ENCODE results near the gene CYB561D2. TPM values are rescaled to one million over a fixed set of nuclear protein-coding genes. Genes with fewer than 3 reads are reported as not detected.

The CYB561D2 gene
- total RNA-seq, 2 donors from 2014 or later: 22.5 to 29.4 TPM

- no peak overlapping the region for H3K27ac ChIP-seq
- no peaks in the 10 kb centered on the region for H3K36me3 ChIP-seq
- DNase-seq (ENCODE audit: low spot score) (no peak), ATAC-seq (ENCODE audit: insufficient number of reproducible peaks, low FRiP score, low read depth) (no peak)
- H3K4me1 ChIP-seq (ENCODE audit: control insufficient read depth in 1 of 2, low read depth in 2 of 2): peaks cover 4 to 21% of the 10 kb centered on the region in 2 donors
- no peak overlapping the region for H3K4me3 ChIP-seq
- no peaks in the 10 kb centered on the region for H3K9me3 ChIP-seq
- TF ChIP-seq, protein P1, sequence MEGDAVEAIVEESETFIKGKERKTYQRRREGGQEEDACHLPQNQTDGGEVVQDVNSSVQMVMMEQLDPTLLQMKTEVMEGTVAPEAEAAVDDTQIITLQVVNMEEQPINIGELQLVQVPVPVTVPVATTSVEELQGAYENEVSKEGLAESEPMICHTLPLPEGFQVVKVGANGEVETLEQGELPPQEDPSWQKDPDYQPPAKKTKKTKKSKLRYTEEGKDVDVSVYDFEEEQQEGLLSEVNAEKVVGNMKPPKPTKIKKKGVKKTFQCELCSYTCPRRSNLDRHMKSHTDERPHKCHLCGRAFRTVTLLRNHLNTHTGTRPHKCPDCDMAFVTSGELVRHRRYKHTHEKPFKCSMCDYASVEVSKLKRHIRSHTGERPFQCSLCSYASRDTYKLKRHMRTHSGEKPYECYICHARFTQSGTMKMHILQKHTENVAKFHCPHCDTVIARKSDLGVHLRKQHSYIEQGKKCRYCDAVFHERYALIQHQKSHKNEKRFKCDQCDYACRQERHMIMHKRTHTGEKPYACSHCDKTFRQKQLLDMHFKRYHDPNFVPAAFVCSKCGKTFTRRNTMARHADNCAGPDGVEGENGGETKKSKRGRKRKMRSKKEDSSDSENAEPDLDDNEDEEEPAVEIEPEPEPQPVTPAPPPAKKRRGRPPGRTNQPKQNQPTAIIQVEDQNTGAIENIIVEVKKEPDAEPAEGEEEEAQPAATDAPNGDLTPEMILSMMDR (IDR thresholded peaks at IDR 0.05): no peak
- H3K27me3 ChIP-seq (replicated peaks; ENCODE audit: insufficient read depth): no peaks in the 10 kb centered on the region
These were observed 30.7 kb downstream of the CYB561D2 start for GRCh38 chr3:50381383-50381782.

DNA sequence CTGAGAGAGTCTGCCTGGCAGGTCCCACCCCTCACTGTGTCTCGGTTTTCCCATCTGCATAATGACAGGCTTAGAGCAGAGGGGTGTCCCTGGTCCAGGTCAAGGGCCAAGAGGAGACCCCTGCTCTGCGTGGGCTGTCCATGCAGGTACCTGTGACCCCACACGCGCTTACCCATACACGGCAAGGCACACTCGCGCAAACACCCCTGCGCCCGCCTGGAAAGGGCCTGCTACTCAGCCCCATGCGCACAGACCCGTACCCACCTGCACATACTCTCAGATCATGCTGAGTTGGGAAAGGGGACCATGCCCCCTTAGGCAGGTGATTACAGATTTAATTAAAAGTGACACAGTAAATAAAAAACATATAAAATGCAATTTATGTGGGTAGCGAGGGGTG, 32.1 kb downstream of the CYB561D2 start:
- Histone ChIP-seq H3K9me3 (no peaks in the 10 kb centered on the region), H3K4me1 (ENCODE audit: control insufficient read depth in 1 of 2, low read depth in 2 of 2) (peaks cover 4 to 21% of the 10 kb centered on the region in 2 donors), H3K27ac (peak overlapping the region in 1 of 2 donors; percentile 72), H3K27me3 (replicated peaks; ENCODE audit: insufficient read depth) (no peaks in the 10 kb centered on the region), H3K4me3 (no peak overlapping the region), H3K36me3 (no peaks in the 10 kb centered on the region)
- TF ChIP-seq, protein P1 (IDR thresholded peaks at IDR 0.05): no peak
- ATAC-seq (ENCODE audit: insufficient number of reproducible peaks, low FRiP score, low read depth): no peak
- DNase-seq (ENCODE audit: low spot score): no peak

- H3K27ac ChIP-seq: peak overlapping the region in 1 of 2 donors; percentile 72
- TF ChIP-seq, protein P1 (IDR thresholded peaks at IDR 0.05): no peak
- DNase-seq (ENCODE audit: low spot score): no peak
These were observed 33.1 kb downstream of the CYB561D2 start for GRCh38 chr3:50383750-50384149.

DNA sequence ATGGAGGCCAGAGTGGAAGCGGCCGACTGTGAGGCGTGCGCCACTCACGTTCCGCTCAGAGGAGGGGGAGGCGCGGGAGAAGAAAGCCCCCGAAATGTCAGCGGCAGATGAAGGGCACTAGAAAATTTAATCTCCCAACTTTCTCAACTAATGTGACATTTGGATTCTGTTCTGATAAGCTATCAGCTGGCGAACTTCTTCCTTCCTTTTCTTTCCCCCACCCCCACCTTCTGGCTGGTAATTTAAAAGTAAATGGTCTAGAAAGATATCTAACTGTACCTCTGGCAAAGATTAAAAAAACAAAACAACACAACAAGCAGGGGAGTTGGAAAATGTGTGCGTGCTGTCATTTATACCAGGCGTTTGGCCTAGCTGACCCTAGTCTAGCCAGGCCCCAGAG, 35.1 kb downstream of the CYB561D2 start:
- Histone ChIP-seq H3K36me3 (no peaks in the 10 kb centered on the region), H3K4me1 (ENCODE audit: control insufficient read depth in 1 of 2, low read depth in 2 of 2) (peaks cover 7 to 32% of the 10 kb centered on the region in 2 donors), H3K27me3 (replicated peaks; ENCODE audit: insufficient read depth) (no peaks in the 10 kb centered on the region), H3K9me3 (no peaks in the 10 kb centered on the region), H3K4me3 (no peak overlapping the region), H3K27ac (no peak overlapping the region)
- TF ChIP-seq, protein P1 (IDR thresholded peaks at IDR 0.05): no peak
- no peak for ATAC-seq (ENCODE audit: insufficient number of reproducible peaks, low FRiP score, low read depth)
- DNase-seq (ENCODE audit: low spot score): no peak

More at GRCh38 chr3:50383750-50384149, 33.1 kb downstream of the CYB561D2 start:
- Histone ChIP-seq H3K9me3 (no peaks in the 10 kb centered on the region), H3K27me3 (replicated peaks; ENCODE audit: insufficient read depth) (no peaks in the 10 kb centered on the region), H3K4me1 (ENCODE audit: control insufficient read depth in 1 of 2, low read depth in 2 of 2) (peaks cover 4 to 21% of the 10 kb centered on the region in 2 donors), H3K4me3 (no peak overlapping the region), H3K36me3 (no peaks in the 10 kb centered on the region)
- ATAC-seq (ENCODE audit: insufficient number of reproducible peaks, low FRiP score, low read depth): no peak

DNA sequence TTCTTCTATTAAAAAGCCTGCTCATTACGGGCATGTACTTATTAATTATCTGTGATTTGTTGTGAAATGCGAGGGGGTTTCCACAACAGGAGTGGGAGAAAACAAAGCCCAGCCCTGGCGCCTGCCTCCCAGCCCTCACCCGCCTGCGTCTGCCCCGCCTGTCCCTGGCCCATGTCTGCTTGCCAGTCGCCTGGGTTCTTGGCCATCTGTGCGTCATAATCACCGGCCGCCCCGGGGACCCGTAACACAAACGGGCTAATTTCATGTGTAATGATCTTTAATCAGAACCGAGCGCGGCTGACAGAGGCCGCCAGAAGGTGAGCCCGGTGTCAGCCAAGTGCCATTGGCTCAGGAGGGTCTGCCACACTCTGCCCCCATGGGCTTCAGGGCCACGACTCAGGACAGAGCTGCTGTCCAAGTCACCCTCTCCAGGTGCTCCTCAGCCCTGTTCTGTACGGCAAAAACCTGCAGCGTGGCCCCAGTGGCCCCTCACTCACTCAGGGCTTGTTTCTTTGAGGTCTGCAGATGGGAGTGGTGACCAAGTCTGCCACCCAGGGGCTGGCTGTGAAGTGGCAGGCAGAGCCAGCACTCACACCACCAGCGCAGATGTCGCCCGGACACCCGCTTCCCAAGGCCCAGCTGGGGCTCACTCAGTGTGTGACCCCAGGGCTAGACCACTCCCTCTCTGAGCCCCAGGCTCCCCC, 37.5 kb downstream of the CYB561D2 start:
- TF ChIP-seq, protein P1 (IDR thresholded peaks at IDR 0.05): no peak
- no peaks in the 10 kb centered on the region for H3K36me3 ChIP-seq
- no peaks in the 10 kb centered on the region for H3K27me3 ChIP-seq (replicated peaks; ENCODE audit: insufficient read depth)
- H3K9me3 ChIP-seq: no peaks in the 10 kb centered on the region
- peaks cover 10 to 39% of the 10 kb centered on the region in 2 donors for H3K4me1 ChIP-seq (ENCODE audit: control insufficient read depth in 1 of 2, low read depth in 2 of 2)
- DNase-seq (ENCODE audit: low spot score): no peak
- ATAC-seq (ENCODE audit: insufficient number of reproducible peaks, low FRiP score, low read depth): no peak
- H3K27ac ChIP-seq: no peak overlapping the region
- no peak overlapping the region for H3K4me3 ChIP-seq

Measured in thoracic aorta (tissue), 2 donors.